Stimulated activated CD4-positive, alpha-beta T cell treated with anti-CD3 and anti-CD28 coated beads, Interleukin-2, amount 100 ng/mL, for 48 hours (primary cell): ENCODE data around the gene KCNS3.

ENCODE experiments used
- DNase-seq, 2 donors: peaks; one replicate each; pipeline ENCODE4 v3.0.0-alpha.2; 2020

KCNS3 gene

GRCh38 chr2:17879137-17879912 is 858 bp downstream of the KCNS3 start:
- DNase-seq, result no peak

GRCh38 chr2:17879913-17880274 is 1.4 kb downstream of the KCNS3 start:
- no peak for DNase-seq

GRCh38 chr2:17892770-17893534 is 14.5 kb downstream of the KCNS3 start:
- no peak for DNase-seq

GRCh38 chr2:17894005-17894404 is 15.5 kb downstream of the KCNS3 start:
- no peak for DNase-seq

- DNase-seq, result no peak
Measured at GRCh38 chr2:17894556-17894955, 16.1 kb downstream of the KCNS3 start.

GRCh38 chr2:17899871-17900270 is 21.4 kb downstream of the KCNS3 start:
- no peak for DNase-seq

- DNase-seq, result no peak
Measured at GRCh38 chr2:17901246-17901645, 22.8 kb downstream of the KCNS3 start.

GRCh38 chr2:17910980-17911379 is 32.5 kb downstream of the KCNS3 start:
- DNase-seq, result no peak

GRCh38 chr2:17911491-17912260 is 33.2 kb downstream of the KCNS3 start:
- DNase-seq, result no peak

GRCh38 chr2:17912266-17912691 is 33.8 kb downstream of the KCNS3 start:
- DNase-seq, result no peak

- DNase-seq, result no peak
Measured at GRCh38 chr2:17915099-17915498, 36.6 kb downstream of the KCNS3 start.

- DNase-seq, result no peak
Measured at GRCh38 chr2:17915811-17916518, 37.5 kb downstream of the KCNS3 start.

GRCh38 chr2:17916584-17916983 is 38.1 kb downstream of the KCNS3 start:
- no peak for DNase-seq

- no peak for DNase-seq
Measured at GRCh38 chr2:17918789-17919188, 40.3 kb downstream of the KCNS3 start.

- DNase-seq, result no peak
Measured at GRCh38 chr2:17930773-17931172, 52.3 kb downstream of the KCNS3 start.

- DNase-seq, result no peak
Measured at GRCh38 chr2:17933256-17933655, 54.8 kb downstream of the KCNS3 start.

- no peak for DNase-seq
Measured at GRCh38 chr2:17934721-17935120, 56.3 kb downstream of the KCNS3 start.

- DNase-seq, result no peak
Measured at GRCh38 chr2:17935242-17935885, 56.9 kb downstream of the KCNS3 start.

- DNase-seq, result no peak
Measured at GRCh38 chr2:17936599-17936998, 58.1 kb downstream of the KCNS3 start.

- DNase-seq, result no peak
Measured at GRCh38 chr2:17940091-17940630, 61.7 kb downstream of the KCNS3 start.

GRCh38 chr2:17943444-17943843 is 65.0 kb downstream of the KCNS3 start:
- DNase-seq, result no peak

- DNase-seq, result no peak
Measured at GRCh38 chr2:17947113-17947512, 68.6 kb downstream of the KCNS3 start.
